GM12865 (cell line): ENCODE data around the gene NLRP3.
A peak's percentile ranks its signal among the peaks of the same experiment; 100 is the strongest.

ENCODE experiments used
- DNase-seq: peaks from one replicate; pipeline ENCODE4 v3.0.0; 2010; ENCODE audit warnings: low read depth
- H3K4me3 ChIP-seq: 2 replicates; pipeline ENCODE4 v1.5.1; 2011; ENCODE audit warnings: mild to moderate bottlenecking, low read depth, low read length, control low read depth
- TF ChIP-seq, protein P1 (sequence below): IDR thresholded peaks from 2 replicates; pipeline ENCODE4 v1.5.1; 2011; ENCODE audit warnings: low read length, control low read depth, low read depth, inconsistent platforms; ENCODE audit not compliant: insufficient read depth; ENCODE audit errors: missing control alignments

Gene NLRP3

DNA sequence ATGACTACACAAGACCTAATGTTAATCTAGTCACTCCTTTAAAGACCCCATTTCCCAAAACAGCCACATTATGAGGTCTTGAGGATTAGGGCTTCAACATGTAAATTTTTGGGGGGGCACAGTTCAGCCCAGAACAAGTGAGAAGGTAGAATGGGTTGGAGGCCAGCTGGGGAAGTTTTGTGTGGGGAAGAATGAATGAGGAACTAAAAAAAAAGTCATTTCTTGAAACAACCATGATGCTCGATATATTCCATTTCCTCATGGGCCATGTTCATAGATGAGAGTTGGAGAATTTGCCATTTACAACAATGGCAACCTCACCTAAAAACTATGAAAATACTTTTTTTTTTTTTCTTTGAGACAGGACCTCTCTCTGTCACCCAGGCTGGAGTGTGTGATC, 14.5 kb downstream of the NLRP3 start:
- no peak overlapping the region for H3K4me3 ChIP-seq
- no peak for DNase-seq
- TF ChIP-seq, protein P1, sequence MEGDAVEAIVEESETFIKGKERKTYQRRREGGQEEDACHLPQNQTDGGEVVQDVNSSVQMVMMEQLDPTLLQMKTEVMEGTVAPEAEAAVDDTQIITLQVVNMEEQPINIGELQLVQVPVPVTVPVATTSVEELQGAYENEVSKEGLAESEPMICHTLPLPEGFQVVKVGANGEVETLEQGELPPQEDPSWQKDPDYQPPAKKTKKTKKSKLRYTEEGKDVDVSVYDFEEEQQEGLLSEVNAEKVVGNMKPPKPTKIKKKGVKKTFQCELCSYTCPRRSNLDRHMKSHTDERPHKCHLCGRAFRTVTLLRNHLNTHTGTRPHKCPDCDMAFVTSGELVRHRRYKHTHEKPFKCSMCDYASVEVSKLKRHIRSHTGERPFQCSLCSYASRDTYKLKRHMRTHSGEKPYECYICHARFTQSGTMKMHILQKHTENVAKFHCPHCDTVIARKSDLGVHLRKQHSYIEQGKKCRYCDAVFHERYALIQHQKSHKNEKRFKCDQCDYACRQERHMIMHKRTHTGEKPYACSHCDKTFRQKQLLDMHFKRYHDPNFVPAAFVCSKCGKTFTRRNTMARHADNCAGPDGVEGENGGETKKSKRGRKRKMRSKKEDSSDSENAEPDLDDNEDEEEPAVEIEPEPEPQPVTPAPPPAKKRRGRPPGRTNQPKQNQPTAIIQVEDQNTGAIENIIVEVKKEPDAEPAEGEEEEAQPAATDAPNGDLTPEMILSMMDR: no peak

DNA sequence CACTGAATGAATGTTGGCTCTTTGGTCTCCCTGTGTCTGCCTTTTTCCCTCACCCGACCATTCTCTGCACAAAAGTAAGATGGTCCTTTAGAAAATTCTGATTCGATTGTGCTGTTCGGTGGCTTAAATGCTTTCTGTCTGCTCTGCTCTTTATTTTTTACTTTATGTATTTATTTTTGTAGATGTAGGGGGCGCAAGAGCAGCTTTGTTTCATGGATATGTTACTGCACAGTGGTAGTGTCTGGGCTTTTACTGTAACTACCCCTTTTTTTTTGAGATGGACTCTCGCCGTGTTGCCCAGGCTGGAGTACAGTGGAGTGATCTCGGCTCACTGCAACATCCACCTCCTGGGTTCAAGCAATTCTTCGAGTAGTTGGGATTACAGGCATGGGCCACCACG, 15.7 kb downstream of the NLRP3 start:
- TF ChIP-seq, protein P1: no peak
- no peak overlapping the region for H3K4me3 ChIP-seq
- DNase-seq: no peak

DNA sequence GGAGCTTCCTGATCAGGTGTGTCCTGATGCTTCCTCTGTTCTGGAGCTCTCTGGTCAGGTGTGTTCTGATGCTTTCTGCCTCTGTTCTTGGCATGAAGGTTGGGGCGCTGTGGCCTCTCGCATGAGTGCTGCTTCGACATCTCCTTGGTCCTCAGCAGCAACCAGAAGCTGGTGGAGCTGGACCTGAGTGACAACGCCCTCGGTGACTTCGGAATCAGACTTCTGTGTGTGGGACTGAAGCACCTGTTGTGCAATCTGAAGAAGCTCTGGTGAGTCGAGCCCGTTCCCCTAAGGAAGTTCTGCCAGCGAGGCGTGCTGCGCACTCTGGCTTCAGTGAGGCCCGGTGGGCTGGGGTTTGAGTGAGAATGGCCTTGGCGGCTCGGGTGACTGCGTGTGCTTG, 18.0 kb downstream of the NLRP3 start:
- DNase-seq: no peak
- H3K4me3 ChIP-seq: no peak overlapping the region
- TF ChIP-seq, protein P1: no peak

DNA sequence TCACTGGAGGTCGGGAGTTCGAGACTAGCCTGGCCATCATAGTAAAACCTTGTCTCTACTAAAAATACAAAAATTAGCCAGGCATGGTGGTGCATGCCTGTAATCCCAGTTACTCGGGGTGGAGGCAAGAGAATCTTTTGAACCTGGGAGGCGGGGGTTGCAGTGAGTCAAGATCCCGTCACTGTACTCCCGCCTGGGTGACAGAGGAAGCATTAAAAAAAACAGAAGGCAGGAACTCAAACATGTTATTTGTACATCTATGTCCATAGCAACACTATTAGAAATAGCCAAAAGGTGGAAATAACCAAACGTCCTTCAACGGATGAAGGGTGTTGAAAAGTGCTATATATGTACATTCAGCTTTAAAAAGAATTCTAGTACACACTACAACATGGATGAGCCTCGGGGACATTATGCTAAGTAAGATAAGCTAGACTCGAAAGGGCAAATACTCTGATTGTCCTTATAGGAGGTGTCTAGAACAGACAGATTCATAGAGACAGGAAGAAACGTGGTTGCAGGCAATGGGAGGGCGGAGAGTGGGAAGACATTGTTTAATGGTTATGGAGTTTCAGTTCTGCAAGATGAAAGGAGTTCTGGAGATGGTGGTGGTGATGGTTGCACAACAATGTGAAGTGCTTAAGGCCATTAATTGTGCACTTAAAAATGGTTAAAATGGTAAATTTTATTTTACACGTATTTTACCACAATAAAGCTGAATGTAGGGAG, 19.2 kb downstream of the NLRP3 start:
- TF ChIP-seq, protein P1: no peak
- DNase-seq: peak; percentile 43
- no peak overlapping the region for H3K4me3 ChIP-seq

DNA sequence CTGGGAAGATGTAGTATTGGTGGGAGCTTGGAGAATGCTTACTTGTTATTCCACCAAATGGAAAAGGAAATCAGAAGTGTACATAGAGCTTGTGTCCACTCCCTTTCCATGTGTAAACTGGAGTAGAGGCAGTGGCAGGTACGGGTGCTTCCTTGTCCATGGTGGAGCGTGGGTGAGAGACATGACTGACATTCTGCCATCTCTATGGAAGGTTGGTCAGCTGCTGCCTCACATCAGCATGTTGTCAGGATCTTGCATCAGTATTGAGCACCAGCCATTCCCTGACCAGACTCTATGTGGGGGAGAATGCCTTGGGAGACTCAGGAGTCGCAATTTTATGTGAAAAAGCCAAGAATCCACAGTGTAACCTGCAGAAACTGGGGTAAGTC, 19.8 kb downstream of the NLRP3 start:
- H3K4me3 ChIP-seq: no peak overlapping the region
- DNase-seq: no peak
- TF ChIP-seq, protein P1: no peak

DNA sequence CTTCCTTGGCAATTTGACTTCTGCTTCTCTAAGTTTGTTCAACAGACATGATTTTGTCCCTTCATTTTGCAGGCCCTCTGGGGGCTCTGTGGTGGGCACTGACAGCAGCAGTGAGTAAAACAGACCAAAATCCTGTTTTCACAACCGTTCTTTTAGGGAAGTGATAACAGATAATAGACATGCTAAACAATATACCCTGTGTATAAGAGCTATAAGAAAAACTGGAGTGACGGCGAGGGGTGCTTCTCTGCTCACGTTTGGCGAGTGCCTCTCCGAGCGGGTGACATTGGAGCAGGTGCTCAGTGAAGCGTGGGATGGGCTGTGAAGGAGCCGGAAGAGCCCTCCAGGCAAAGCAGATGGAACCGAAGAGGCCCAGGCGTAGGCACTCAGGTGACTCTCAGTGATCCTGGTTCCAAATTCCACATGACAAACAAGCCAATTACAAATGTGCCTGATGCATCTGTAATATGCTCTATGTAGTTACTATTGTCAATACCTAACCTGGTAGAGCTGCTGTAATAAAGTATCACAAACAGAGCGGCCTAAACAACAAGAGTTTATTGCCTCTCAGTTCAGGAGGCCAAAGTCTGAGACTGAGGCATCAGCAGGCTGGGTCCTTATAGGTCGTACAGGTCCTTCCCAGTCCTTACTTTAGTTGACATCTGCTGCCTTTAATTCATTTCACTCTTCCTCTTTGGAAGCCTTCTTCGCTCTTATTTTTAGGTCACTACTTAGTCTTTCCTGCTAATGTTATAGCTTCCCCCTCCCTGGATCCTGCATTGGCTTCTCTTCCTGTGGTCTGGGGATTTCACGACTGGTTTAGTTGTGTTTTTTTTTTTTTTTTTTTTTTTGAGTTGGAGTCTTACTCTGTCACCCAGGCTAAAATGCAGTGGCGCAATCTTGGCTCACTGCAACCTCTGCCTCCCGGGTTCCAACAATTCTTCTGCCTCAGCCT, 21.9 kb downstream of the NLRP3 start:
- no peak overlapping the region for H3K4me3 ChIP-seq
- TF ChIP-seq, protein P1: no peak
- no peak for DNase-seq
